Measurements from ENCODE around the gene ALOX12. TPM values are rescaled to one million over a fixed set of nuclear protein-coding genes. Genes with fewer than 3 reads are reported as not detected.

Gene ALOX12
- total RNA-seq, 2 experiments from 2014 or later, result not detected

DNA sequence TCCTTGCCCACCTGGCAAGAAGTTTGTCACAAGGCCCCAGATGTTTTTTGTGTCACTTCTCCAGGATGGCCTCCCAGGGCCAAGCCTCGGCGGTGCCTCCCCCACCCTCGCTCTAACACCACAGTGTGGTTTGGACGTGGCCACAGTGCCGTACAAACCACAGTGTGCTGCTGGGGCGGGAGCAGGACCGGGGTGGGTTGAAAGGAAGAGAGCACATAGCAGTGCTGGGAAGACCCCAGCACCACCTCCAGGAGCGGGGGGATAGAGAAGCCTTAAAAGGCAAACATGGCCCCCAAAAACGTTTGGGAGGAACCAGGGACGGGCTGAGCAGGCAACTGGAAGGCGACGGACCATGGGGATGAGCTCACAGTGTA is 22.0 kb downstream of the ALOX12 start:
- CTCF ChIA-PET, result no interaction called here
- peaks cover 38% of the 10 kb centered on the region for H3K4me1 Mint-ChIP-seq (ENCODE audit: low read depth)

GRCh38 chr17:7018331-7018964 is 22.6 kb downstream of the ALOX12 start:
- H3K27ac Mint-ChIP-seq, result peak overlapping the region; percentile 4
- peaks cover 42% of the 10 kb centered on the region for H3K4me1 Mint-ChIP-seq (ENCODE audit: low read depth)
- H3K4me3 Mint-ChIP-seq, result no peak overlapping the region
- CTCF ChIA-PET, result interaction anchor here (1.0 kb wide), 1 partner anchor 104 kb away, joined by 4 read pairs; no protein-coding TSS in a partner anchor
- DNase-seq, result no peak
- H3K27me3 Mint-ChIP-seq (ENCODE audit: low read depth), result peaks cover 4% of the 10 kb centered on the region
- peaks cover 29% of the 10 kb centered on the region for H3K36me3 Mint-ChIP-seq (ENCODE audit: low read depth)
- H3K9me3 Mint-ChIP-seq, result no peaks in the 10 kb centered on the region
- intact Hi-C loops (cut with micrococcal nuclease), result no loop called here

More for the DNA sequence above, 22.0 kb downstream of the ALOX12 start:
- H3K27ac Mint-ChIP-seq, result peak overlapping the region; percentile 4
- peaks cover 35% of the 10 kb centered on the region for H3K36me3 Mint-ChIP-seq (ENCODE audit: low read depth)
- intact Hi-C loops (cut with micrococcal nuclease), result no loop called here
- H3K4me3 Mint-ChIP-seq, result no peak overlapping the region
- H3K9me3 Mint-ChIP-seq, result no peaks in the 10 kb centered on the region
- H3K27me3 Mint-ChIP-seq (ENCODE audit: low read depth), result peaks cover 4% of the 10 kb centered on the region
- no peak for DNase-seq

- no peak overlapping the region for H3K4me3 Mint-ChIP-seq
- no peak overlapping the region for H3K27ac Mint-ChIP-seq
- no peak for DNase-seq
- H3K4me1 Mint-ChIP-seq (ENCODE audit: low read depth), result peaks cover 44% of the 10 kb centered on the region
- peaks cover 4% of the 10 kb centered on the region for H3K27me3 Mint-ChIP-seq (ENCODE audit: low read depth)
- intact Hi-C loops (cut with micrococcal nuclease), result no loop called here
- peaks cover 21% of the 10 kb centered on the region for H3K36me3 Mint-ChIP-seq (ENCODE audit: low read depth)
- no peaks in the 10 kb centered on the region for H3K9me3 Mint-ChIP-seq
- CTCF ChIA-PET, result interaction anchor here (0.8 to 1.0 kb wide), 2 partner anchors 15 to 105 kb away, joined by 3 to 4 read pairs; no protein-coding TSS in a partner anchor
Measured at GRCh38 chr17:7019367-7019766, 23.5 kb downstream of the ALOX12 start.

GRCh38 chr17:7019839-7020519 is 24.1 kb downstream of the ALOX12 start:
- peaks cover 19% of the 10 kb centered on the region for H3K36me3 Mint-ChIP-seq (ENCODE audit: low read depth)
- H3K4me3 Mint-ChIP-seq, result no peak overlapping the region
- intact Hi-C loops (cut with micrococcal nuclease), result no loop called here
- CTCF ChIA-PET, result interaction anchor here (0.7 to 2.5 kb wide), 7 partner anchors 10 to 176 kb away, joined by 3 to 14 read pairs (median 6); no protein-coding TSS in a partner anchor
- peaks cover 4% of the 10 kb centered on the region for H3K27me3 Mint-ChIP-seq (ENCODE audit: low read depth)
- no peak overlapping the region for H3K27ac Mint-ChIP-seq
- H3K4me1 Mint-ChIP-seq (ENCODE audit: low read depth), result peaks cover 44% of the 10 kb centered on the region
- DNase-seq, result no peak
- no peaks in the 10 kb centered on the region for H3K9me3 Mint-ChIP-seq

DNA sequence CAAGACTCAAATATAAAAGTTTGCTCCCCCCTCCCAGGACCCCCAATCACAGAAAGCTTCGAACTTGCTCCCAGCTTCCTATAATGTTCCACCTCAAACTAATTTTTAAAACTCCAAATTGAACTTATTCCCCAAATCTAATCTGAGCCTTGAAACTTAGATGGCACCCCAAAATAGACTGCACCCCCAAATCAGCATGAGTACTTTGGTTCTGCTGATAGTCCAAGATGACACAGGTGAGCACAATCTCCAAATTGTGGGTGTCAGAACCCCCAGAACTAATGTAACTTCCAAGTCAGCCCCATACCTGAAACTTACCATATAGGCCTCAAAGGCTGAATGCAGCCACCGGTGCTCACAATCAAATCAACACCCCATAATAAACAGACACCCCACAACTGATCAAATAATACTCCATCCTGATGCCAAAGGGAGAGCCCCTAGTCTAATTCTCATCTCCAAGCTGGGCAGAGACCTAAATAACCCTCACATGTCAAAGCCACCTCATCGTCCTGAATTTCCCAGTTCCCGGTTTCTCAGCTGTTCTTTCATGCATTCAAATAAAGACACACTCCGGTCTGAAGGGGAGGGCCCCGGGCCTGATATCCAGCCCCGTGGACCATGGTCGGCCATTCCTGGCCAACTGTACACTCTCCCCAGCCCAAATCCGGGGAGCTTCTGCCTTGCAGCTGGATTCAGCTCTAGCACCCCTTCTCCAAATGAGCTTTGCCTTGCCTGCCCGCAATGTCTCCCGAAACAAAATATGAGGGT is 25.2 kb downstream of the ALOX12 start:
- no peak overlapping the region for H3K27ac Mint-ChIP-seq
- H3K9me3 Mint-ChIP-seq, result no peaks in the 10 kb centered on the region
- H3K4me3 Mint-ChIP-seq, result peak overlapping the region; percentile 59
- DNase-seq, result no peak
- intact Hi-C loops (cut with micrococcal nuclease), result no loop called here
- peaks cover 38% of the 10 kb centered on the region for H3K4me1 Mint-ChIP-seq (ENCODE audit: low read depth)
- CTCF ChIA-PET, result interaction anchor here (0.5 to 5.0 kb wide), 23 partner anchors 9 to 177 kb away, joined by 3 to 37 read pairs (median 5); partner anchors contain the start of genes RNASEK and SLC16A13
- H3K27me3 Mint-ChIP-seq (ENCODE audit: low read depth), result peaks cover 4% of the 10 kb centered on the region
- H3K36me3 Mint-ChIP-seq (ENCODE audit: low read depth), result peaks cover 11% of the 10 kb centered on the region

DNA sequence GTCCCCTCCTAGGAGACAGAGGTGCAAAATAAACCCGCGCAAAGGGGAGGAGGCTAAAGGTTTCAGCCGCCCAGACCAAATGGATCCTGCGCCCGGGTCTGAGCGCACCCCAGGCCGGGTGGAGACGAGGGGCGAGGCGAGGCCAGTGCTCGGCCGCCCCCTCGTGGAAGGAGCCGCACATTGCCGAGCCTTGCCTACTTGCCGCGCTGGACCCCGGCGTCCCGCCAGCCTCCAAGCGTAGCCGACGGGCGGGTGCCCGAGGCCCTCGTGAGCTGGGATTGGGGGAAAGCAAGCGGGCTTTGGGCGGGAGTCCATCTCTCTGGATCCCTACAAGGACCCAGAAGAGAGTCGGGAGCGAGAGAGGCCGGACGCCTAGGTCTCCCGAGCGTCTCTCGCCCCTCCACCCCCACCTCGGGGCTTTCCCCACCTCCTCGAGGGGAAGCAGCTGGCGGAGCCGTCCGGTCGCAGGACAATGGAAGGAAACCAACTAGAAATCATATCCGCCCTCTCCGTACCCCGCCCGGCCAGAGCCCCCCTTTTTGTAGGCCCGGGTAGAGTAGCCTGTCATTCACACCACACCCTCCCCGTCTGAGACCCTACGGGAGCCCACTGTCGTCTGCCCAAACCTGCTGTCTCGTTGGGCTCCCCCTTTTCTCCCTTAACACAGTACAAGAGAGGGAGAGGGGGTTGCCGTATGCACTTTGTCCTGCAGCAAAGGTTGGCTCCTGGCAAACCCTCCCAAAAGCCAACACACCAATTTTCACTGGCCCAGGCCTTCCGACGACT is 26.3 kb downstream of the ALOX12 start:
- CTCF ChIA-PET, result interaction anchor here (0.5 to 5.0 kb wide), 23 partner anchors 10 to 178 kb away, joined by 3 to 37 read pairs (median 5); partner anchors contain the start of genes RNASEK and SLC16A13
- Mint-ChIP-seq H3K4me1 (ENCODE audit: low read depth) (peaks cover 29% of the 10 kb centered on the region), H3K27me3 (ENCODE audit: low read depth) (peaks cover 4% of the 10 kb centered on the region), H3K4me3 (peak overlapping the region; percentile 59), H3K36me3 (ENCODE audit: low read depth) (peaks cover 6% of the 10 kb centered on the region), H3K27ac (peak overlapping the region; percentile 26), H3K9me3 (no peaks in the 10 kb centered on the region)
- peak; percentile 80 for DNase-seq
- intact Hi-C loops (cut with micrococcal nuclease), result loop anchor here (1.0 kb wide), 3 partner anchors 18 to 179 kb away; no protein-coding TSS in a partner anchor

- no peaks in the 10 kb centered on the region for H3K36me3 Mint-ChIP-seq (ENCODE audit: low read depth)
- H3K27ac Mint-ChIP-seq, result peak within 1 kb of the TSS; percentile 26
- CTCF ChIA-PET, result interaction anchor here (0.7 to 5.0 kb wide), 9 partner anchors 9 to 108 kb away, joined by 3 to 37 read pairs (median 5); partner anchors contain the start of gene SLC16A13
- H3K27me3 Mint-ChIP-seq (ENCODE audit: low read depth), result peaks cover 4% of the 10 kb centered on the region
- H3K9me3 Mint-ChIP-seq, result no peaks in the 10 kb centered on the region
- DNase-seq, result no peak
- intact Hi-C loops (cut with micrococcal nuclease), result loop anchor here (1.0 kb wide), 5 partner anchors 8 to 180 kb away; no protein-coding TSS in a partner anchor
- peaks cover 21% of the 10 kb centered on the region for H3K4me1 Mint-ChIP-seq (ENCODE audit: low read depth)
- peak within 1 kb of the TSS; percentile 59 for H3K4me3 Mint-ChIP-seq
Measured at GRCh38 chr17:7022781-7023571, 27.1 kb downstream of the ALOX12 start, which contains the start of gene BCL6B. Gene BCL6B, plus strand, starts transcription at chr17:7023050. Its CDS starts 622 bp downstream, at chr17:7023672.

DNA sequence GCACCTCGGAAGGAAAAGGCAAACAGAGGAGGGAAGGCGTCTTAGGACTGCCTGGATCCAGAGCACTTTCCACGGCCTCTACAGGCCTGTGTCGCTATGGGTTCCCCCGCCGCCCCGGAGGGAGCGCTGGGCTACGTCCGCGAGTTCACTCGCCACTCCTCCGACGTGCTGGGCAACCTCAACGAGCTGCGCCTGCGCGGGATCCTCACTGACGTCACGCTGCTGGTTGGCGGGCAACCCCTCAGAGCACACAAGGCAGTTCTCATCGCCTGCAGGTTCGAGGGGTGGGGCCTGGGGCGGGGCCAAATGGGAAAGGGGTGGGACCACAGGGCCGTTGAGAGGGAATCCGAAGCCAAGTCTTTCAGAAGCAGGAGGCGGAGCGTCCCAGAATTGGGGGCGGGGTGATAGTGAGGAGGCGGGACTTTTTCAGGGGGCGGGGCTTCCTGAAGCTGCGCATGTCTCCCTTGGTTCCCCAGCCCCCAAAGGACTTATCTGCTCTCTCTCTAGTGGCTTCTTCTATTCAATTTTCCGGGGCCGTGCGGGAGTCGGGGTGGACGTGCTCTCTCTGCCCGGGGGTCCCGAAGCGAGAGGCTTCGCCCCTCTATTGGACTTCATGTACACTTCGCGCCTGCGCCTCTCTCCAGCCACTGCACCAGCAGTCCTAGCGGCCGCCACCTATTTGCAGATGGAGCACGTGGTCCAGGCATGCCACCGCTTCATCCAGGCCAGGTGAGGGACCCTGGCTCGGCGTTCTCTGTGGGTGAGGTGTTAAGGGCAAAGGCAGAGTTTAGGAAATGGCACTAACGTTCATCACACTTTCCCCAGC is 27.9 kb downstream of the ALOX12 start:
- intact Hi-C loops (cut with micrococcal nuclease), result loop anchor here (1.0 kb wide), 2 partner anchors 8 to 12 kb away; no protein-coding TSS in a partner anchor
- H3K27me3 Mint-ChIP-seq (ENCODE audit: low read depth), result peaks cover 4% of the 10 kb centered on the region
- H3K36me3 Mint-ChIP-seq (ENCODE audit: low read depth), result no peaks in the 10 kb centered on the region
- CTCF ChIA-PET, result interaction anchor here (0.8 to 5.0 kb wide), 3 partner anchors 14 to 154 kb away, joined by 3 to 37 read pairs (median 4); partner anchors contain the start of gene SLC16A13
- H3K4me1 Mint-ChIP-seq (ENCODE audit: low read depth), result peaks cover 21% of the 10 kb centered on the region
- H3K4me3 Mint-ChIP-seq, result peak overlapping the region; percentile 59
- peak; percentile 96 for DNase-seq
- H3K9me3 Mint-ChIP-seq, result no peaks in the 10 kb centered on the region
- no peak overlapping the region for H3K27ac Mint-ChIP-seq

DNA sequence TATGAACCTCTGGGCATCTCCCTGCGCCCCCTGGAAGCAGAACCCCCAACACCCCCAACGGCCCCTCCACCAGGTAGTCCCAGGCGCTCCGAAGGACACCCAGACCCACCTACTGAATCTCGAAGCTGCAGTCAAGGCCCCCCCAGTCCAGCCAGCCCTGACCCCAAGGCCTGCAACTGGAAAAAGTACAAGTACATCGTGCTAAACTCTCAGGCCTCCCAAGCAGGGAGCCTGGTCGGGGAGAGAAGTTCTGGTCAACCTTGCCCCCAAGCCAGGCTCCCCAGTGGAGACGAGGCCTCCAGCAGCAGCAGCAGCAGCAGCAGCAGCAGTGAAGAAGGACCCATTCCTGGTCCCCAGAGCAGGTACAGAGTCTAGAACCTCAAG is 28.5 kb downstream of the ALOX12 start:
- peaks cover 27% of the 10 kb centered on the region for H3K4me1 Mint-ChIP-seq (ENCODE audit: low read depth)
- peaks cover 4% of the 10 kb centered on the region for H3K27me3 Mint-ChIP-seq (ENCODE audit: low read depth)
- no peak overlapping the region for H3K27ac Mint-ChIP-seq
- H3K36me3 Mint-ChIP-seq (ENCODE audit: low read depth), result no peaks in the 10 kb centered on the region
- no peaks in the 10 kb centered on the region for H3K9me3 Mint-ChIP-seq
- CTCF ChIA-PET, result interaction anchor here (0.8 to 5.0 kb wide), 3 partner anchors 13 to 153 kb away, joined by 3 to 37 read pairs (median 4); partner anchors contain the start of gene SLC16A13
- DNase-seq, result no peak
- intact Hi-C loops (cut with micrococcal nuclease), result no loop called here
- no peak overlapping the region for H3K4me3 Mint-ChIP-seq

- intact Hi-C loops (cut with micrococcal nuclease), result no loop called here
- Mint-ChIP-seq H3K27me3 (ENCODE audit: low read depth) (peaks cover 4% of the 10 kb centered on the region), H3K4me1 (ENCODE audit: low read depth) (peaks cover 35% of the 10 kb centered on the region), H3K27ac (no peak overlapping the region), H3K4me3 (no peak overlapping the region), H3K36me3 (ENCODE audit: low read depth) (peaks cover 2% of the 10 kb centered on the region), H3K9me3 (peaks cover 2% of the 10 kb centered on the region)
- CTCF ChIA-PET, result interaction anchor here (0.6 to 5.0 kb wide), 5 partner anchors 12 to 115 kb away, joined by 3 to 37 read pairs (median 5); partner anchors contain the start of gene SLC16A13
- no peak for DNase-seq
Measured at GRCh38 chr17:7025245-7025644, 29.4 kb downstream of the ALOX12 start.
